UCSD-AML1 (cell line): Measurements from ENCODE around the gene CCDC102B.
"Not testable (repeated sequence)": the region's sequence is repeated elsewhere in the genome, so short reads cannot be mapped to it uniquely, and the experiment has no call there.

ENCODE experiments used
- DNase-seq: peaks from one replicate; lab custom pipeline; 2025; ENCODE audit not compliant: unreplicated experiment; lab: John Stamatoyannopoulos, UW

Gene CCDC102B

DNA sequence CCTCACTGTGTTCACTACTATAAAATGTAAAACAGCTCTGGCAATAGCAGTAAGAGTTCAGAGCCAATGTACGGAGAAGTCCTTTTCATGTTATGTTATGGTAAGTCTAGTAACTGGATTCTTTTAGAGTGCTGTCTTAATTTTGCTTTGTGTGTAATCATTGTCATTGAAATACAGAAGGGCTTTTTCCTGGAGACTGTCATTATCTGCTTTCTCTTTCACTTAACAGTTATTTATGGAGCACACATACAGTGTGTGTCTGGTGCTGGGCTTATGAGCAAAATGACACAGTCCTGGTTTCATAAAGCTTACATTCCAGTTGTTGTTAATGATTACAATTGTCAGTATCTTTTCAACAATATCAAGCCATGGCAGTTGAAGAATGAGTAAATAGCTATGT lies 95.5 kb downstream of the CCDC102B start:
- no peak for DNase-seq

DNA sequence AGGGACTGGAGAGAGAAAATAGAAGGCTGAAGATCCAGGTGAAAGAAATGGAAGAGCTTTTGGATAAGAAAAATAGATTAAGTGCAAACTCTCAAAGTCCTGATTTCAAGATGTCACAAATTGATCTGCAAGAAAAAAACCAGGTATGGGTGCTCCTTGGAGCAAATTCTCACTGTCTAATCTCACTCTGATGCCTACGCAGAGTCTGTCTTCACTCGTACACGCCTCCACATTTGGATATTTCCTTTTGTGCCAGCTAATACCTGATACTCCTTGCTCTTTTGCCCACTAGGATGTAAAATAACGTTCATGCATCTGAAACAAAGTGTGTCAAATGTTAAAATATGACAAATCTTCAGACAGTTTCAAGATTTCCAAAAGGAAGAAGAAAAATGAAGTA lies 99.4 kb downstream of the CCDC102B start:
- DNase-seq, result no peak

DNA sequence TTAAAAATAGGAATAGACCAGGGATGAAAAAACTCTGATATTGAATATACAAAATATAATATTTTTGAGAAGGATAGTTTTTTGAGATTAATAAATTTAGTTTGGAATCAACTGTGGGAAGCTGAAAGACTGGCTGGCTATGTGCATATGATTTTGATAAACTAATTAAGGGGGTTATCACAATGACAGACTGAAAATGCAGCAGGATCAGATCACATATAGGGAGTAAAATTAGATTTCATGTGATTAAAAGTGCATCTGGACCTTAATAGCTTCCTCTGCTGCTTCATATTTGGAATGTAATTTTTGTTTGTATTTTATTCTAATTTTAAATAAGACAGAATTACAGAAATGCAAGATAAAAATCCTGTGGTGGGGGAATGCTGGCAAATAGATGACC lies 111.7 kb downstream of the CCDC102B start:
- no peak for DNase-seq

DNA sequence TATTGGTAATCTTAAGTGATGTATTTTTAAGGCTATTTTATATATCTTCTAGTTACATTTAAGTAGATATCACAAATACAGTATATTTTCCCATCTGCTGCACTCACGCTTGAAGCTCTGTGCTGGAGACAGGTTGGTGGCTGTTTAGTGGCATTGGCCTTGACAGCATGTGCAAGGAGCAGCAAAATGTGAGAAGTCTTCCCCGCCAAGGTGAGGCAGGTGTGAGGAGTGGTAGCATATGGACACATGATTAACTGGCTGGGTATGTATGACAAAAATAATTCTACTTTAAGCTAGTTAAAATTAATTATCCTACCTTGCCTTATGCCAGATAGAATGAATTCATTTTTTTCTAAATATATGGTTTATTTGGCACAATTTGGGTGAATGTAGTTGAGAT lies 117.2 kb downstream of the CCDC102B start:
- no peak for DNase-seq

DNA sequence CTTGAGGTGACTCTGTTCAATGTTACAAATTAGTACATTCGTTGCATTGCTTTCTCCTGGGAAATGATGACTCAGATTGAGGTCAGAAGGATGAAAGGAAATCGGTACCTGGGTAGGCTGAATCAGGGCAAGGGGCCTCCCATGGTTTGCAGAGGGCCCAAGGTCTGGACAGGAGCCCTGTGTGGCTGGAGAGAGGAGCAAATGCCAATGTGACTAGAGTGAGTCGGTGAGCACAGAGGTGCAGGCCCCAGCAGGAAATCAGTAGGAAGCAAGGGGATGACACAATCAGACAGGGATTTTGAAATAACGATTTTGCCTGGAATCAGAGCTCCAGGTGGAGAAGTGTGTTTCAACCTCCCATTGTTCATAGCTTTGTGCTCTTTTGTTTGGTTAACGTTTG lies 118.9 kb downstream of the CCDC102B start:
- DNase-seq, result no peak

DNA sequence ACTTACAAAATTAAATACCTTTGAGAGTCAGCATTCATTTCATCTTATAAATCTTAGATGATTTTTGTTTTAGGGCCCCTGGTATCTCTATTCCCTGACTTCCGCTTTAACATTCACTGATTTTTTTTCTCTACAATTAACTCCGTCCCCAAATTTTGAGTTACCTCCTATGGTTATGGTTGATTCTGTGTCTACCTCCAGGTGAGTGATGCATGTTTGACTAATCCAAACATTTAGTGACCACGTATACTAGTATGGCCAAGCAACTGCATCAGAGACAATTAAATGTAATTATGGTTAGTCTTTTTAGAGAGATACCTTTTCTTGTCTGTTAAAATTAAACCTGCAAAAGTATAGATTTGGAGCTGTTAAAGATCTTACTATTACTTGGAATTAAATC lies 120.3 kb downstream of the CCDC102B start:
- no peak for DNase-seq

DNA sequence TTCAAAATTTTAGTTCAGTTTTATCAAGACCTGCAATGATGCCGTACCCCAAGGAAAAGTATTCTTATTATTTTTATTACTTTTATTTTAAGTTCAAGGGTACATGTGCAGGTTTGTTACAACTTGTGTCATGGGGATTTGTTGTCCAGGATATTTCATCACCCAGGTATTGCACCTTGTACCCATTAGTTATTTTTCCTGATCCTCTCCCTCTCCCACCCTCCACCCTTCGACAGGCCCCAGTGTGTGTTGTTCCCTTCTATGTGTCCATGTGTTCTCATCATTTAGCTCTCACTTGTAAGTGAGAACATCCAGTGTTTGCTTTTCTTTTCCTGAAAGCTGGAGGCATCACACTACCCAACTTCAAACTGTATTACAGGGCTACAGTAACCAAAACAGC lies 122.0 kb downstream of the CCDC102B start:
- no peak for DNase-seq

DNA sequence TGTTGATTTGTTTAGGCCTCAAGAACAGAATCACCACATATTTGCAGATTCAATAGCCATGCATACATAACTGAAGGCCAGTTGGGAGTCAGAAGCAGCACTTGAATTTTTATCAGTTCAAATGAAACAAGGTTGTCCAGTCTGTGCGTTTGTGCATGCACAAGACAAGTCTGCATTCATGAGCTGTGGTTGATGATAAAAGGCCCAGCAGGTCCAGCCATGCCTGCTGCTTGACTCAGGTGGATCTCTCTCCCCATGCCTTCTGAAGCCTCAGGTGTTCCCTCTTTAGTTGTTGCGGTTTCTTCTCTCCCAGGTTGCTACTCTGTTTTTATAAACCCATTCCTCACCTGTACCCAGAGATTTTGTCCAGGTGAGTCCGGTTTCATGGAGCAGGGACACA lies 124.5 kb downstream of the CCDC102B start:
- DNase-seq, result no peak

DNA sequence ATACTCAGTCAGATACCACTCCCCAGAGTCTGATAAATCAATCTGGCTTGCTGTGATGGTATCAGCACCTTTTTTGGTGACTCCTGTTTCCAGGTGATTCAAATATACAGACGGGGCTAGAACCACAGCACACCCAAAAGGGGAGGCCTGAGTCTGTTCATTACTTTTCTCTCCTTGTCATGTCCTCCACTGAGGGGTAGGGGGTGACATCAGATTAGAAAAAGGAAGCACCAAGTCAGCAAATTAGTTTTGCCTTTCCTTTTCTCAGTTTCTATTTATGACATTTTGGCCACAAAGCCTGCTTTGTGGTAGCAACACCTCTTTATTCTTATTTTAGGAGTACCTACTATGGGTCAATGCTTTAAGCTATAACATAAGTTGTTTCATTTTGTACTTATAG lies 127.4 kb downstream of the CCDC102B start:
- DNase-seq, result no peak

DNA sequence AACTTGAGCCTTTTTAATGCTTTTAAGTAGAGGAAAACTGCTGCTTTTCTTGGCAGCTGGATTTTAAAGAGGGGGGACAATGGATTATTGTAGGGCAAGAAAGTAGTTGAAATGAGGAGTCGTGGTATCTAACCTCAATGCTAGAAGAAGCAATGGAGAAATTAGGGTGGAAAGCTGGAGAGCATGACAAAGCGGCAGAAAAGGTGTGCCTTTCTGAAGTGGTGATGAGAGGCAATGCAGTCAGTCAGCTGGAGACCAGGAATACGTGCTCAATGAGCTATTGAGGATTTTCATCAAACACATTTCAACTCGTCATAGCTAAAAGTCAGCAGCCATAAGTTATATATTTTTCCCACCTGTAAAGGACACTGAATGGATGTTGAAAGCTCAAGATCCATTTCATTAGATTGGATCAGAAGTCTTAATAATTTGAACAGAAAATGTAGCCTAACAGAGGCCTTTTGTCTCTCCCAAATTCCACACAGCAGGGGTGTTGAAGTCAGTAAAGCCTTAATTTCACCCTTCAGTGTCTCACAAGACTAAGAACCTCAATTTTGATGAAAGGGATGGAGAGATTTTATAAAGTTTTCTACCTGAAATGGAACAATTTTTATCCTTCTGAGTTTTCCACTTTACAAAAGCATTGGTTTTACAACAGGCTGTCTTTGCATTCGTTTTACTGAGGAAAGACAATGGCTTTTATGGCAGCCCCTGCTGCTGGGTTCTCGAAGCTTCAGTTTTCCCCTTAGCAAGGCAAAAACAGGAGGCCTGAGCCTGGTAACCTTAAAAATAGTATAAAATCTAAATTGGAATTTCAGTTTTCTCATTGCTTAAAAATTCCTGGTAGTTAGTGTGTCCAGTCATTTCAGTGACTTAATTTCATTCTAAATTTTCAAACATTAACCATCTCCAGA lies 131.1 kb downstream of the CCDC102B start:
- DNase-seq, result no peak

DNA sequence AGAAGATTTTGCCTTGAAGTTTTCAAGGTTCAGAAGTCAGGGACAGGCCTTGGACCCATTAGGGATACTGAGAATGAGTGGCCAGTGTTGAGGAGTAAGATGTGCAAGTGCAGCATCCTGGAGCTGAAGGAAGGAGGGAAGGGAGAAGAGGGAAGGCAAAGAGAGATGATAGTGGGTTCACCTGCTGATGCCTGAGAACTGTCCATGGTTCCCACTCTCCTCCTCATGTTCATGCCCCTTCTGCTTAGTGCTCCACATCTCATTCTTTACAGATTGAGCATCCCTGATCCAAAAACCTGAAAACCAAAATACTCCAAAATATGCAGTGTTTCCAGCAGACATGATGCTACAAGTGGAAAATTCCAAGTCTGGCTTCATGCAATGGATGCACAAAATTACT lies 137.8 kb downstream of the CCDC102B start:
- DNase-seq, result no peak

DNA sequence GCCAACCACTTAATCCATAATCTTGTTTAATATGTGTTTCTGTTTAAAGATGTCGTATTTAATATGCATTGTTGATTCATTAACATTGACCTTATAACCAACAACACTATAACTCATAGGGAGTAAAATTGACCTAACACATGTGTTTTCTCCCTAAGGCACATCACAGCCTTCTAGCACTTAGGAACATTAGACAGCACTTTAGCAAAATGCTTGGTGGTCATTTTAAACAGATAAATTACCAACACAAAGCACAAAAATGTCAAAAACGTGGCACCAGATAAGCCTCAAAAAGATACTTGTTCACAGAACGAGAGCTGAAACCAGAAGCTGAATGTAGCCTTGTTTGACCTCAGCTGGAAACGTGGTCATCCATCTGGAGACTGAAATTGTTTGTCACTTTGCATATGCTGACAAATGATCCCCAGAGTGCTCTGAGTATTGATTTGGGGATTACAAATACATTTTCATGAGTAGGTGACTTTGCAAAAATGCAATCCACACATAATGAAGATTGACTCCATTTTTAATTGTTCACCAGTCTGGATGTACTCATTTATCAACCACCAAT lies 139.2 kb downstream of the CCDC102B start:
- no peak for DNase-seq

DNA sequence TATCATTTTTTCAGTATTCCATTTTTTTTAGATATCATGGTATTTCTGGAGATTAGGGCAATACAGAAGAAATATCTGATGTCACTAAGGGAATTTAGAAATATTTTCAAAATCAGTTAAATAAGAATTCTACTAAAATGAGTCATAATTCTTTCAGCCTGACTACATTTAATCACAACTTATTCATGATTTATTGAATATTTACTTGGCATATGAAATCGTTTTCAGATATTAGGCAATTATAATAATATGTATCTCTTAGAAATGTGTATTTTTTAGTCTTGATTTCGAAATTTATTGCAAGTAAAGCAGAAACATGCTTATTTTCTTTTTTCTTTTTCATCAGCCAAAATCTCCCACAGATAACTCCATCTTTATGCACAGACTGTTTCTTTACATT lies 142.2 kb downstream of the CCDC102B start:
- DNase-seq, result no peak

DNA sequence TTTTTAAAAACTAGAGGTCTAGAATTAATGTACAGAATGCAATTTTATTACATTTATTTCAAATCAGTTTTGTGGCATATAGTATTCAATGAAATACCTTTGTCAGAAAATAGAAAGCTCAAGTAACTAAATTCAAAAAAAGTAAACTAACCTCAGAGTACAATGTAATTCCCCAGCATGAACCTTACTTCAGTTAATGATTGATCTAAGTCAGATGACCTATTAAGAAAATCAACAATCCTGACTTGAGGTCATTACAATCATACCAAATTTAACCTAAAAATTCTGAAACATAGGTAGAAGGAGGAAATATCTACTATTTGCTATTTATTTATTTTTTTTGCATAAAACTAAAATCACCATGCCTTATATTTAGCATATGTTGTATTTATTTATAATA lies 142.9 kb downstream of the CCDC102B start:
- DNase-seq, result no peak

DNA sequence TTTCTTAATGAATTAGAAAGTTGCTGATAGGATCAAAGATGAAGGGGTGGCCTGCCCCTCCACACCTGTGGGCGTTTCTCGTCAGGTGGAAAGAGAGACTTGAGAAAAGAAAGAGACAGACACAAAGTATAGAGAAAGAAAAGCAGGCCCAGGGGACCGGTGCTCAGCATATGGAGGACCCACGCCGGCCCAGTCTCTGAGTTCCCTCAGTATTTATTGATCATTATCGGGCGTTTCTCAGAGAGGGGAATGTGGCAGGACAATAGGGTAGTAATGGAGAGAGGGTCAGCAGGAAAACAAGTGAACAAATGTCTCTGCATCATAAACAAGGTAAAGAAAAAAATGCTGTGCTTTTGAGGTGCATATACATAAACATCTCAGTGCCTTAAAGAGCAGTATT lies 144.3 kb downstream of the CCDC102B start:
- DNase-seq, result no peak

DNA sequence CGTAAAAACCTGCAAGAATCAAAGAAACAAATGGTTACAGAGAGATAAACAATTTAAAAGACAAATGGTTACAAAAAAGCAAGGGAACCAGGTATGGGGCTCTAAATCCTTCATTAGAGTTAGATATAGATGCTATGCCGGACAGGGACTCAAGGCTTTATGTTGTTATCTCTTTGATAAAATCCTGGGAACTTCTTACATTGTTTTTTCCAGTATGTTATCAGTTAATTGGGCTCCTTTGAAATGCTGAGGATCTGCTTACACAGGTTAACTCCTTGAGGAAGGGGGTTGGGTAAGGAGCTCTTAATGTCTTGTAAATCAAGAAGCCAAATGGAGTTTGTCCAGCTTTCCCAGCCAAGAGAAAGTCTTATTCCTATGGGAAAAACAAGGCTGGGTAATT lies 146.0 kb downstream of the CCDC102B start:
- not testable (repeated sequence) for DNase-seq

DNA sequence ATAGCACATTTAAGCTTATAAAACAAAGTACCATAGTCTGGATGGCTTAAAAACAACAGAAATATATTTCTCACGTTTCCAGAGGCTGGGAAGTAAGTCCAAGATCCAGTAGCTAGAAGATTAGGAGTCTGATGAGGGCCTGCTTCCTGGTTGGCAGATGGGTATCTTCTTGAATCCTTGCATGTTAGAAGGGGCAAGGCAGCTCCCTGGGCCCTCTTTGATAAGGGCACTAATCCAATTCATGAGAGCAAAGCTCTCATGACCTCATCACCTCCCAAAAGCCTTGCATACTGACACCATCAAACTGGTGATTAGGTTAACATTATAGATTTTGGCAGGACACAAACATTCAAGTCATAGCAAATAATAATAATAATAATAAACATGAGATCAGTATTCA lies 146.4 kb downstream of the CCDC102B start:
- no peak for DNase-seq

DNA sequence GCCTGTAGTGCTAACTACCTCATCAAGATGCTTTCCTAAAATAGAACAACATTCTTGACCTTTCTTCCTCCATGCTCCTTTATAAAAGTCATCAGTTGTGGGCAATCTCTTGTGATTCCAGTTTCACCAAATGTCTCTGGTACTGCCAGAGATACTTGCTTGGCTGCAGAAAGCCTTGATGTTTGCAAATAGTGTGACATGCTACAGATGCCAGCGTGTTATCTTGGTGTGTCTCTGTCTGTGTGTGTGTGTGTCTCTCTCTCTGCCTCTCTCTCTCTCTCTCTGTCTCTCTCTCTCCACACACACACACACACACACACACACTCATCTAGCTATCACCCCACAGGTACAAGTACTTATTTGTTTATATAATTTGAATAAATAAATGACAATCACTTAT lies 146.9 kb downstream of the CCDC102B start:
- DNase-seq, result no peak

DNA sequence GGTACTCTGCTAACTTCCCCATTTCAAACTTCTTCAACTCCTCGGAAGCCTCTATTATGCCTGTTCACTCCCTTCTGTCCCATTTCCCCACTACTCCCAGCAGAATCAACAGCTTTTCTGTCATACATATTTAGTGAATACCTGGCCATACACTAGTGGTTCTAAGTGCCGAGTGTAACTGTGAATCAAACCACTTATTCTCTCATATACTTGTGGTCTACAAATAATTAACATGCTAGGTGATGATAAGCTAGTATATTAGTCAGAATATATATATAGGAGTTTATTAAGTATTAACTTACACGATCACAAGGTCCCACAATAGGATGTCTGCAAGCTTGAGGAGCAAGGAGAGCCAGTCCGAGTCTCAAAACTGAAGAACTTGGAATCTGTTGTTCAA lies 150.7 kb downstream of the CCDC102B start:
- no peak for DNase-seq

DNA sequence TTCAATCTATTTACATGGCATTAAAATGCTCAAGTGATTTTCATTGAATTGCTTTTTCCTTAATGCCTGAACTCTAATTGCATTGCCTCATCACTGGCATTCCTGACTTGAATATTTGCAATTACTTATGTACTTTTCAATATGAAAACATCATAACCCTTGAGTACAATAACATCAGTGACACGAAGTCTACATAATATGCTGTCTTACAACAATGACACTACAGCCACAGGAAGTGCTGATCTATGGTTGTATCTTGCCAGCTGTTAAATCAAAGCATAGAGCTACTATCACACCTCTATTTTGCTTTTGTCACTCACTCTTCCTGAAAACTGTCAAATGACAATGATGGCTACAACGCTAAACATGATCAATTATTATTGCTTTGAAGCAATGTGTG lies 156.9 kb downstream of the CCDC102B start:
- no peak for DNase-seq

DNA sequence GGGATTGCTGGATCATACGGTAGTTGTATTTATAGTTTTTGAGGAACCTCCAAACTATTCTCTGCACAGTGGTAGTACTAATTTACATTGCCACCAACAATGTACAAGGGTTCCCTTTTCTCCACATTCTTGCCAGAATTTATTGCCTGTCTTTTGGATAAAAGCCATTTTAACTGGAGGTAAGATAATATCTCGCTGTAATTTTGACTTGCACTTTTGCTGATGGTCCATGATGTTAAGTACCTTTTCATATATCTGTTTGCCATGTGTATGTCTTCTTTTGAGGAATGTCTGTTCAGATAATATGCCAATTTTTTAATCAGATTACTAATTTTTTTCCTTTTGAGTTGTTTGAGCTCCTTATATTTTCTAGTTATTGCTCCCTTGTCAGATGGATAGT lies 158.8 kb downstream of the CCDC102B start:
- DNase-seq, result no peak

DNA sequence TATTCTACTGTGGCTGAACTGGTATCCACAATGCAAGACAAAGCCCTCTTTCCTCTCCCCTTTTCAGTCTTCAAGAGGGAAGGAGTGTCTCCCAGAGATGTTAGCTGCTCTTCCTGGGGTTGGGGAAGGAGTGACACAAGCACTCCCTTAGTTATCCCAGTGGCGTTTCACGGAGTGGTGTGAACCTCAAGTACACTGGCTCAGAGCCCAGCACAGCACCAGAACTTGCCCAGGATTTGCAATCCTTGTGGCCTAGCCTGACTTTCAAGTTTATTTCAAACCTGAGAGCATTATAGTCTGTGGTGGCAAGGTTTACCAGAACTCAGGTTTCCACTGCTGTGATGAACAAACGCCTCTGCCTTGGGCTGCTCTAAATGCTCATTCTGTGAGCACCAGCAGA lies 162.5 kb downstream of the CCDC102B start:
- no peak for DNase-seq

DNA sequence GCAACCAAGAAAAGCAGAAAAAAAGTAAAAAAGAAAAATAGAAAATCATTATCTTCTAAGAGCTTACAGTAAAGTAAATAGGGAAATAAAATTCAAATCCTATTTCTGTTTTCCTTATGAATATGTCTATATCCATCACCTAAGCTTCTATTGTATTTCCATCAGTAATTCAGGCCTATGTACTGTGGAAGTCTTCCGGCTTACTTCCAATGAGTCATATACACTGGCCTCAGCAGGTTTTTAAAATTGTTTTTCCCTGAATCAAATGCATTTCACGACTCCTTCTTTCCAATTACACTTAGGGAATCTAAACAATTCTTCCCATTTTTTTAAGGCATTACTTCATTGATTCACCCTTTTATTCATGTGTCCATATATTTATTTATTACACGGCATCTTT lies 164.7 kb downstream of the CCDC102B start:
- DNase-seq, result no peak
